GM12892 (cell line): Measurements from ENCODE around the gene KRTAP10-1.
"Not testable (repeated sequence)": the region's sequence is repeated elsewhere in the genome, so short reads cannot be mapped to it uniquely, and the experiment has no call there.

ENCODE experiments used
- DNase-seq: peaks from one replicate; pipeline ENCODE4 v3.0.0; 2011; ENCODE audit not compliant: insufficient read length
- FAIRE-seq: peaks from 2 replicates; lab custom pipeline; 2011; peaks lifted over from hg19 to GRCh38; lab: Jason Lieb, UNC
- POLR2A ChIP-seq: IDR thresholded peaks from 2 replicates; pipeline ENCODE4 v1.6.1; 2011; ENCODE audit warnings: low read depth, low read length, control low read depth
- POLR2AphosphoS5 ChIP-seq: IDR thresholded peaks from 2 replicates; pipeline ENCODE4 v1.6.1; 2011; ENCODE audit warnings: low read depth, low read length, control low read depth
- TAF1 ChIP-seq: IDR thresholded peaks from 2 replicates; pipeline ENCODE4 v1.6.1; 2011; ENCODE audit warnings: low read depth, mild to moderate bottlenecking, control low read depth, low read length, borderline replicate concordance

Gene KRTAP10-1

GRCh38 chr21:44568667-44569556, 28.9 kb upstream of the KRTAP10-1 start:
- FAIRE-seq (no peak), DNase-seq (no peak)
- TF ChIP-seq TAF1 (no peak), POLR2A (no peak), POLR2AphosphoS5 (no peak)

- TF ChIP-seq POLR2A: no peak
- no peak for DNase-seq
- FAIRE-seq: no peak
Measured at GRCh38 chr21:44568261-44568660, 28.3 kb upstream of the KRTAP10-1 start.

- TF ChIP-seq POLR2AphosphoS5 (no peak), TAF1 (no peak), POLR2A (no peak)
- no peak for FAIRE-seq
- no peak for DNase-seq
Measured at GRCh38 chr21:44567481-44568171, 27.6 kb upstream of the KRTAP10-1 start.

- FAIRE-seq (no peak), DNase-seq (no peak)
- TF ChIP-seq TAF1 (no peak), POLR2AphosphoS5 (no peak), POLR2A (no peak)
Measured at GRCh38 chr21:44566403-44566802, 26.4 kb upstream of the KRTAP10-1 start.

- no peak for FAIRE-seq
- DNase-seq: no peak
- TF ChIP-seq POLR2AphosphoS5 (no peak), TAF1 (no peak)
Measured at GRCh38 chr21:44564886-44565598, 25.0 kb upstream of the KRTAP10-1 start.

GRCh38 chr21:44564099-44564498, 24.1 kb upstream of the KRTAP10-1 start:
- DNase-seq: no peak
- TF ChIP-seq TAF1 (no peak), POLR2A (no peak), POLR2AphosphoS5 (no peak)
- no peak for FAIRE-seq

- TF ChIP-seq POLR2AphosphoS5 (no peak), TAF1 (no peak)
- DNase-seq: no peak
- FAIRE-seq: no peak
Measured at GRCh38 chr21:44558695-44559094, 18.7 kb upstream of the KRTAP10-1 start, which contains the start of gene KRTAP10-3. KRTAP10-3 (minus strand) TSS chr21:44558795; CDS start chr21:44558715, 80 bp downstream.

GRCh38 chr21:44558329-44558675, 18.3 kb upstream of the KRTAP10-1 start:
- DNase-seq, FAIRE-seq: not testable (repeated sequence)

- no peak for FAIRE-seq
- TF ChIP-seq TAF1 (no peak), POLR2A (no peak), POLR2AphosphoS5 (no peak)
- no peak for DNase-seq
Measured at GRCh38 chr21:44557491-44558328, 17.7 kb upstream of the KRTAP10-1 start.

GRCh38 chr21:44556879-44557278, 16.9 kb upstream of the KRTAP10-1 start:
- FAIRE-seq (no peak), DNase-seq (no peak)
- TF ChIP-seq POLR2A: no peak
- TF ChIP-seq TAF1: no peak
- no peak for TF ChIP-seq POLR2AphosphoS5
